Neural cell (in vitro differentiated cells): ENCODE data around the gene FAF1.

Experiments used
- EP300 ChIP-seq: fragments of 450-650 bp; conservative IDR thresholded peaks from 2 replicates; pipeline ENCODE4 v1.6.1; 2014; ENCODE audit warnings: antibody characterized with exemption, mild to moderate bottlenecking, moderate library complexity; ENCODE audit not compliant: poor library complexity, severe bottlenecking
- EZH2 ChIP-seq: fragments of 200-600, 300-800 bp; shearing (Covaris generic), sonication (generic); IDR thresholded peaks from 2 replicates; pipeline ENCODE4 v1.6.1; 2014; ENCODE audit warnings: antibody characterized with exemption, low read length, borderline replicate concordance, mild to moderate bottlenecking; ENCODE audit not compliant: insufficient read depth, poor library complexity, severe bottlenecking
- POLR2AphosphoS5 ChIP-seq: IDR thresholded peaks from 2 replicates; pipeline ENCODE4 v1.6.1; 2012
- SMC3 ChIP-seq: fragments of 450-650 bp; conservative IDR thresholded peaks from 2 replicates; pipeline ENCODE4 v1.6.1; 2014; ENCODE audit warnings: antibody characterized with exemption, mild to moderate bottlenecking, moderate library complexity; ENCODE audit not compliant: poor library complexity
- TF ChIP-seq, protein P1 (sequence below): fragments of 450-650 bp; IDR thresholded peaks from 2 replicates; pipeline ENCODE4 v1.5.1; 2014; ENCODE audit warnings: antibody characterized with exemption, mild to moderate bottlenecking, moderate library complexity; ENCODE audit not compliant: poor library complexity, severe bottlenecking
- TF ChIP-seq, protein P2 (sequence below): IDR thresholded peaks from 2 replicates; pipeline ENCODE4 v1.6.1; 2012; ENCODE audit warnings: borderline replicate concordance

DNA sequence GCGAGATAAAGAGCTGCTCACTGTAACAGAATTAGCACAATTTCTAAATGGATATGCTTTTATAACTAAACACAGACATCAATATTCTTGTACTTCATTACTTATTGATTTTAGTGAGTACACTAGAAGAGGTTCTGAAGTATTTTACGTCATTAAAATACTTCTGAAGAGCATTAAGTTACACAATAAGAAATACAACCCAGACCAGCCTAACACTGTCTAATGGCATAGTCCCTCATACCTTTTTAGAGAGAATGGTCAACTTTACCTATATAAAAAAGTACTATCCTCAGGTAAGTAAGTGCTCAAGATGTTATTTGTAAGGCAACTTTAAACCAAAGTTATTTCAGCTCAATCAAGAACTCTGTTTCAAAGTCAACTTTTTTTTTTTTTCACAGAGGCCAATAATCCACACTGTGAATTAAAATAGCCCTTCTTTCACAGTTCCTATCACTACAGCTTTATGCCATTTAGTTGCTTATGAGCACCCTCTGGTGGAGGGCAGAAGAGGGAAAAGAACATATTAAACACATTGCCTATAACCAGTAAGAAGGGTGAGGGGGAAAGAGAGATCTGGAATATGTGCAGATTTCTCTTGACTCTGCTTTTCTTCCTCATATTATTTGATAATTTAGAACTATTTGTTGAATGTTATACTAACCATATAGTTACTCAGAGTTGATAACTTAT lies 354.7 kb downstream of the FAF1 start:
- TF ChIP-seq, protein P1, sequence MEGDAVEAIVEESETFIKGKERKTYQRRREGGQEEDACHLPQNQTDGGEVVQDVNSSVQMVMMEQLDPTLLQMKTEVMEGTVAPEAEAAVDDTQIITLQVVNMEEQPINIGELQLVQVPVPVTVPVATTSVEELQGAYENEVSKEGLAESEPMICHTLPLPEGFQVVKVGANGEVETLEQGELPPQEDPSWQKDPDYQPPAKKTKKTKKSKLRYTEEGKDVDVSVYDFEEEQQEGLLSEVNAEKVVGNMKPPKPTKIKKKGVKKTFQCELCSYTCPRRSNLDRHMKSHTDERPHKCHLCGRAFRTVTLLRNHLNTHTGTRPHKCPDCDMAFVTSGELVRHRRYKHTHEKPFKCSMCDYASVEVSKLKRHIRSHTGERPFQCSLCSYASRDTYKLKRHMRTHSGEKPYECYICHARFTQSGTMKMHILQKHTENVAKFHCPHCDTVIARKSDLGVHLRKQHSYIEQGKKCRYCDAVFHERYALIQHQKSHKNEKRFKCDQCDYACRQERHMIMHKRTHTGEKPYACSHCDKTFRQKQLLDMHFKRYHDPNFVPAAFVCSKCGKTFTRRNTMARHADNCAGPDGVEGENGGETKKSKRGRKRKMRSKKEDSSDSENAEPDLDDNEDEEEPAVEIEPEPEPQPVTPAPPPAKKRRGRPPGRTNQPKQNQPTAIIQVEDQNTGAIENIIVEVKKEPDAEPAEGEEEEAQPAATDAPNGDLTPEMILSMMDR, result no peak
- TF ChIP-seq EZH2, result no peak
- TF ChIP-seq EP300, result no peak
- TF ChIP-seq POLR2AphosphoS5, result no peak
- TF ChIP-seq, protein P2, sequence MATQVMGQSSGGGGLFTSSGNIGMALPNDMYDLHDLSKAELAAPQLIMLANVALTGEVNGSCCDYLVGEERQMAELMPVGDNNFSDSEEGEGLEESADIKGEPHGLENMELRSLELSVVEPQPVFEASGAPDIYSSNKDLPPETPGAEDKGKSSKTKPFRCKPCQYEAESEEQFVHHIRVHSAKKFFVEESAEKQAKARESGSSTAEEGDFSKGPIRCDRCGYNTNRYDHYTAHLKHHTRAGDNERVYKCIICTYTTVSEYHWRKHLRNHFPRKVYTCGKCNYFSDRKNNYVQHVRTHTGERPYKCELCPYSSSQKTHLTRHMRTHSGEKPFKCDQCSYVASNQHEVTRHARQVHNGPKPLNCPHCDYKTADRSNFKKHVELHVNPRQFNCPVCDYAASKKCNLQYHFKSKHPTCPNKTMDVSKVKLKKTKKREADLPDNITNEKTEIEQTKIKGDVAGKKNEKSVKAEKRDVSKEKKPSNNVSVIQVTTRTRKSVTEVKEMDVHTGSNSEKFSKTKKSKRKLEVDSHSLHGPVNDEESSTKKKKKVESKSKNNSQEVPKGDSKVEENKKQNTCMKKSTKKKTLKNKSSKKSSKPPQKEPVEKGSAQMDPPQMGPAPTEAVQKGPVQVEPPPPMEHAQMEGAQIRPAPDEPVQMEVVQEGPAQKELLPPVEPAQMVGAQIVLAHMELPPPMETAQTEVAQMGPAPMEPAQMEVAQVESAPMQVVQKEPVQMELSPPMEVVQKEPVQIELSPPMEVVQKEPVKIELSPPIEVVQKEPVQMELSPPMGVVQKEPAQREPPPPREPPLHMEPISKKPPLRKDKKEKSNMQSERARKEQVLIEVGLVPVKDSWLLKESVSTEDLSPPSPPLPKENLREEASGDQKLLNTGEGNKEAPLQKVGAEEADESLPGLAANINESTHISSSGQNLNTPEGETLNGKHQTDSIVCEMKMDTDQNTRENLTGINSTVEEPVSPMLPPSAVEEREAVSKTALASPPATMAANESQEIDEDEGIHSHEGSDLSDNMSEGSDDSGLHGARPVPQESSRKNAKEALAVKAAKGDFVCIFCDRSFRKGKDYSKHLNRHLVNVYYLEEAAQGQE, result no peak
- no peak for TF ChIP-seq SMC3
